Astrocyte of the hippocampus (primary cell): ENCODE data around the gene OR8A1.
"Not testable (repeated sequence)": the region's sequence is repeated elsewhere in the genome, so short reads cannot be mapped to it uniquely, and the experiment has no call there.

Experiments
- DNase-seq: peaks from one replicate; pipeline ENCODE4 v3.0.0; 2011; ENCODE audit warnings: low read depth, low spot score

Gene OR8A1

GRCh38 chr11:124592627-124593026 is 22.8 kb downstream of the OR8A1 start:
- DNase-seq: no peak

GRCh38 chr11:124595302-124595701 is 25.5 kb downstream of the OR8A1 start:
- DNase-seq: no peak

GRCh38 chr11:124597626-124598025 is 27.8 kb downstream of the OR8A1 start:
- no peak for DNase-seq

GRCh38 chr11:124600621-124601320 is 31.0 kb downstream of the OR8A1 start:
- DNase-seq: no peak

GRCh38 chr11:124602193-124602592 is 32.4 kb downstream of the OR8A1 start:
- DNase-seq: peak; percentile 15

GRCh38 chr11:124602723-124603122 is 32.9 kb downstream of the OR8A1 start:
- not testable (repeated sequence) for DNase-seq

GRCh38 chr11:124605719-124606118 is 35.9 kb downstream of the OR8A1 start:
- DNase-seq: no peak

- no peak for DNase-seq
Measured at GRCh38 chr11:124608147-124608546, 38.4 kb downstream of the OR8A1 start.

GRCh38 chr11:124610295-124610694 is 40.5 kb downstream of the OR8A1 start:
- DNase-seq: no peak

- peak; percentile 79 for DNase-seq
Measured at GRCh38 chr11:124611064-124611463, 41.3 kb downstream of the OR8A1 start, which contains the start of gene PANX3. Gene PANX3 (plus strand): TSS chr11:124611428. CDS start chr11:124611557, 129 bp downstream.

GRCh38 chr11:124612045-124612444 is 42.2 kb downstream of the OR8A1 start:
- DNase-seq: no peak

GRCh38 chr11:124612567-124613246 is 42.9 kb downstream of the OR8A1 start:
- peak; percentile 36 for DNase-seq

- no peak for DNase-seq
Measured at GRCh38 chr11:124618863-124619262, 49.1 kb downstream of the OR8A1 start.
